HG03064 (cell line): ENCODE data around the gene FBN2.

Source experiments
- ATAC-seq: cut with Tn5 transposase; IDR thresholded peaks from one replicate; pipeline ENCODE4 v1.9.1; 2021; ENCODE audit warnings: low read depth; ENCODE audit not compliant: unreplicated experiment

The FBN2 gene

DNA sequence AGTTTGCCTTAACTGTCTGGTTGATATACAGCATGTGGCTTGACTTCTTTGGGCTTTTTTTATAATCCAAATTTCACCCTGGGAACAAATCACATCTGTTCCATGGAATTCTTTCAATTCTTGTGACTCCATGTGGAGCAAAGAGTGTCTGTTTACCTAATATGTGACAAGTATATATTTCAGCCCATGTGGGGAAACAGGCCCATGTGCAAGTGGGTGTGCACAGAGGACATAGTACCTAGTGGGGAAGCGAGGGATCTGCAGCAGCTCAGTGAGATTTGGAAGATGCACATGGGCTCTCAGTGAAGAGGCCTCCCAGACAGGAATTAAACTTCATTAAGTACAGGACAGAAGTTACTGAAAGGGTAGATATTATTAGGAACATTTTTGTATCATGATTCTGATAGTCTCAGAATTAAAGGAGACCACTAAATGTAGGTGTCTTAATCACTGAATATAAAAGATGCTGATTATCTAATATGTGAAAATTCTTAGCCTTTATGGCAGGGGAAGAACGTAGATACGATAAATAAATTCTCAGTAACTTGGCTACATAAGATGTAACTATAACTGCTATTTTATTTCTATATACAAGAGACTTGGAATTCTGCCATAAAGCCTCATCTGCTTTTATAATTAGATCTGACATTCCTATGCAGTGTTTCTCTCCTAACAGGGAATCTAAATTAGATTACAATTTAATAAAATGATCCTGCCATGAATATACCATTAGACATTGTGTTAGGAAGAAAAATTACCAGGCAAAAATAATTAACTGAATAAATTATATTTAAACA lies 273.3 kb downstream of the FBN2 start:
- ATAC-seq, result no peak

DNA sequence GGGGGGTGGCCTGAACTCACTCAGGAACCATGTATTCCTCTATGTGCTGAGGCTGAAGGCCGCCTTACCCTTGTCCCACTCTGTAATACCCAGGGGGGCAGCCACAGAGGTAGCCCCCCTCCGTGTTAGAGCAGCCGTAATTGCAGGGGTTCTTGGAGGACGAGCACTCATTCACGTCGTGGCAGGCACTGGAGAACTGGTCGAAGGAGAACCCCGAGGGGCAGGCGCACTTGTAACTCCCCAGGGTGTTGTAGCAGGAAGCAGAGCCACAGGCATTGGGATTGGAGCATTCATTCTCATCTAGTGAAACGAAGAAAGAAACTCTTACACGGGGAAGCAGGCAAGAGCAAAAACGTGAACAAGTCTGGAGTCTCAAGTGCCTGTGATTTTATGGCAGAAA lies 274.7 kb downstream of the FBN2 start:
- ATAC-seq, result no peak

DNA sequence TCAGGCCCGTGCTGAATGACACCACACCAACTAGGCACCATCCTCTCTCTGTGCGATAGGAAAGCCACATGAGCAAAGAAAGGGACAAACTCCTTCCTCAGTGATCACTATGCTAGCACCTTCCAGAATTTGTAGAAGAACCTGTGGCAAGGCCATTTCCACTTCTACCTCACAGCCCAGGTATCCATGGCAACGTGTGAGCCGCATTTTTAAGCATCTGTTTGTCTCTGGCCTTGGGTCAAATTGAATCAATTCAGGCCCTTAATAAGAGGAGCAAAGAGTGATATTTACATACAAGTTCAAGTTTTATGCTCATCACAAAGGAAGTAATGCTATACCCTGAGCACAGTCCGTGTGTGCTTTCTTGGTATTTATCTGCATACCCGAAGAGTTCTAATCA lies 275.1 kb downstream of the FBN2 start:
- ATAC-seq, result no peak

DNA sequence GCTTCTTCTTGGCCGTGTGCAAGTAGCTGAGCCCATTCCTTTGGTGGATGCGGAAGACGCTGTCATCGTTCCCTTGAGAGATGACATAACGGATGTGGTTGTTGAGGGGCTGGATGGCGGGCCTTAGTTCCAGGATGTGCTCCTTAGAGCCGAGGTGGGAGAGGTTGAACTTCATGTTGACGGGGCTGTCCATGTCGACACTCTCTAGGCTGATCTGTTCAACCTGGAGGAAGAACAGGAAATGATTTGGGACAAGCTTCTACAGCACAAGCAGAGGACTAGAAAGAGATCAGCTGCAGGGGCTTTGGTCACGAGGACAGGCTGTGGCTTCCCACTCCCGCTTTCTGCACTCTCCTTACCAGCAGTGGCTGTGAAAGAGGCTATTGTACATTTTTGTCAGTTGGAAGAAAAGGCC lies 278.4 kb downstream of the FBN2 start:
- ATAC-seq, result no peak

DNA sequence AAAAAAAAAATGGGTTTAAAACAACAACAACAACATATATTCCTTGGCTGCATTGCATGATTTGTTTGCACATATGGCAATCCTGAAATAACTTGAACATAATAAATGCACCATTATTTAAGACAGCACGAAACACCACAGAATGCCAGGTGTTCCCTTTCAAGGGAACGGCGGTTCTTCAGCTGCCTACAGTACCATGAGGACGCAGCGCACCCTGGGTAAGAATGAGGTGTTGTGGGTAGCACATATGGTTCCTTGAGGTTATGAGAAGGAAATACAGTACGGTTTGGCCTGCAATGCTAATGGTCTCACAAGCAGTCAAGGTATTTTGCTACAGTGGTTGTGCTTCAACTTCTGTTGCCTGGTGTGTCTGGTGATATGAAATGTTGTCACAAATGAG lies 279.7 kb downstream of the FBN2 start:
- ATAC-seq, result no peak

DNA sequence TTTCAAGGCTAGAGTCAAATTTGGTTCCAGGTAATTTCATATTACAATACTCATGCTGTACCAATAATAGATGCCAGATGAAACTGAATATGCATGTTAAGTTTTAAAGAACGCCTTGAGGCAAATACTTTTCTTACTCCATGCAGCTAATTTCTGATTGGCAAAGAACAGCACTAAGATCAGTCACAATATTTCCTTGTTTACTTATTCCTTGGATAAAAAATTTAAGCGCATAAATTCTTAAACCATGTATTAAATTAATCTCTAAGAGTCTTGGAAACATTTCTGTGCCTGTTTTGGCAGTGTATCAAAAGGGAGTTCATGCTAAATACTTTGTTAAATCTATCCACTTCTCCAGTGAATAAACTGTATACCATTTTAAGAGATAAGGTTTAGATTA lies 281.0 kb downstream of the FBN2 start:
- ATAC-seq, result no peak

DNA sequence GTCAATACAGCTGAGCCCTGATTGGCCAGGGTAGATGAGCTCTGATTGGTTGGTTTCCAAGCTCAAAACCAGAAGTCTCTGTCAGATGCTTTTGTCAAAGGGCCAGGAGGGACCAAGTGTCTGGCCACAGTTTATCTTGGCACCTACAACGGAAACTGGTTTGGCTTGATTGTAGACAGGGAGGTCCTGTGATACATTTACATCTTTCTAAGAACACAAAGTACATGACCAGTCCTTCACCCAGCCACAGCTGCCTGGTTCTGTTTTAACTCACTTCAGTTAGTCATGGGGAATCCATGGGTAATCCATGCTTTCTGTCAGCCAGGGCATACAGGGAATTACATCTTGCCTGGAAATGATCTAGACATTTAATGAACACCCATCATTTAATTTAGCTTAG lies 283.3 kb downstream of the FBN2 start:
- no peak for ATAC-seq

DNA sequence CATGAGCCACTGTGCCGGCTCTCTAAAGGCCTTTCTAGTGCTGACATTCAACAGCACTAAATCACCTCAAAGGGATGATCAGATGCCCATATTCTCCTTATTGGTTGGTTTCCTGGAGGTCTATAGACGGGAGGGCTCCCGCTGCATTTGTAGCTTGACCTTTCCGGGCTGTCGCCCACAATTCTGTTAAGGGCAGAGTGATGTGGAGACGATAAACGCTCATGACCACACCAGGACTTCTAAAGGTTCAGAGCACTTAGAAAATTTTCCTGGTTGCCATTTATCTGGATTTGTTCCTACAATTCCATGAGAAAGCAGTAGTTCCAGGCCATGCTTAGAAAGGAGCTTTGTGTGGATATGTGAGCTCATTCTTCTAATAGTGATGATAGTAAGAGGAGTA lies 284.2 kb downstream of the FBN2 start:
- ATAC-seq, result no peak

DNA sequence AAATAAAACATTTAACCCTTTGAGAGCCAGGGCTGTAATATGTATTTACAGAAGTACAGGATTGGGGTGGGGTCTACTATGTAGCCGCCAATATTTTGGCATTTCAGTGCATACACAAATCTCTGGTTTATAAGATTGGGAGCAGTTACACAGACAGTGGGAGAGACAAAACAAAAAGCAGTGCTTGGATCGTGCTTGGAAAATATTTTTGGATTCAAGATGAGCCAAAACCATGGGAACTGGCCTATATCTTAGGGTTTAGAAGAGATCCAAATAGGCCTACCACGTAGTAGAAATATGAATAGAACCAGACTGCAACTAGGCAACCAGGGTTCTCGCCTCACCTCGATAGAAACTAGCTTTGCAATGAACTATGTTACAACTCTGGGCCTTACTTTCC lies 284.9 kb downstream of the FBN2 start:
- no peak for ATAC-seq

DNA sequence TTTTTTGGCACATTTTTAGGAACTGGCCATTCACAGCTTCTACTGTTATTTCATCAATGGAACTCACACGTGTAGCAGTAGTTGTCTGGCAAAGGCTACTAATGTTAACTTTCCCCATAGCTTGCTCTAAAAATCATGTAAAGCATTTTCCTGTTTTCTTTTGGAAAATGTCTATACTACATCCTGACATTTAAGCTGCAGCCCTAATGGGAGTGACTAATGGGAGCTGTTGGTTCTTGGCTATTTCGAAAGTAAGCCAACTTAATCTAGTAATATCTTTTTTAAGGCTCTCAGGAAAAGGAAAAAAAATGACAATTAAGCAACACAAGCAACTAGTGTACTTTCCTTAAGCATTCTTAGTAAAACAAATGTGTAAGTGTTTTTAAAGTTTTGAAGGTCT lies 285.3 kb downstream of the FBN2 start:
- ATAC-seq, result no peak

DNA sequence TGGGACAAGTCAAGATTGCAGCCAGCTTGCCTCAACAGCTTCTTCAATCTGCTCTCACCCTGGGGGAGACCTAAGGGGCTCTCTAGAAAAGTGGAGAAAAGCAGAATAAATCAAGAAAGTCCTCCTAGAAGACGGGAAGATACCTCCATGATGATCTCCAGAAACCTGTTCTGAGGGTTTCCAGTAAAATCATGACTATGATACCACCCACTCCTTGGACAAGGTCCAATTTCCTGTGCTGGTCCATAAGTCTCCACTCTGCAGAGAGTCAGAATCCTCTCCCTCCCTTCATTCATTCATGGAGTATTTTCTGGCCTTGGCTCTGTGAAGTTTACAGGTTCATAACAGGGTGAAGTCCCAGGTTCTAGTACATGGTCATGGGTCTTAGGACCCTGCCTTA lies 285.8 kb downstream of the FBN2 start:
- ATAC-seq, result no peak

DNA sequence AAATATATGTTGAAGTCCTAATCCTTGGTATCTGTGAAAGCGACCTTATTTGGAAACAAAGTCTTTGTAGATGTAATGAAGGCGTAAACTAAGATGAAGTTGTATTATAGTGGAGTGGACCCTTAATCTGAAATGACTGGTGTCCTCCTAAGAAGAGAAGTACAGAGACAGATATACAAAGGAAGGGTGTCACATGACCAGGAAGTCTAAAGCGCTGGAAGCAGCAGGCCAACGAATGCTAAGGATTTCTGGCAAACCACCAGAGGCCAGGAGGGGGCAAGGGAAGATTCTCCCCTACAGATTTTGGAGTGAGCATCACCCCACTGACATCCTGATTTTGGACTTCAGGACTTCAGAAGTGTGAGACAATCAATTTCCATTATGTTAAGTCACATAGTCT lies 292.1 kb downstream of the FBN2 start:
- ATAC-seq, result no peak

DNA sequence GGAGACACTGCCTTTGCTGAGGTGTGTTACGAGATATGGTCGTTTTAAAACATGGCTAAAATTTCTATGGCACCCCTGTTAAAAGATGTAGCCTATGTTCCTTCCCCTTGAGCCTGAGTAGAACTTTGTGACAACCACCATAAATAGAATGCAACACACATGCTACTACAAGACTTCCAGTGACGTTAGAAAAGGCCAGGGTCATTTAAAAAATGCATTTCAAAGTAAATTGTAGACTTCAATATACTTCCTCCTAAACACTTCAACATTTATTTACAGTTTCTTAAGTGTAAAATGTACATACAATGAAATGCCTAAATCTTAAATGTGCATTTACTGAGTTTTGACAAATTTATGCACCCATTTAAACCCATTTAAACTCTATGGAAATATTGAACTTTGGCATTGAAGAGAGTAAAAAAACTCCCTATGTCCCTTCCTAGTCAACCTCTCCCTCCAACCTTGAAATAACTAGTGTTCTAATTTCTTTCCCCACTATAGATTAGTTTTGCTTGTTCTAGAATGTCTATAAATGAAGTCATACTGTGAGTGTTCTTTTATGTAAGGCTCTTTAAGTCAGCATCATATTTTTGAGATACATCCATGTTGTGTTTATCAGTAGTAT lies 294.0 kb downstream of the FBN2 start:
- ATAC-seq, result no peak

DNA sequence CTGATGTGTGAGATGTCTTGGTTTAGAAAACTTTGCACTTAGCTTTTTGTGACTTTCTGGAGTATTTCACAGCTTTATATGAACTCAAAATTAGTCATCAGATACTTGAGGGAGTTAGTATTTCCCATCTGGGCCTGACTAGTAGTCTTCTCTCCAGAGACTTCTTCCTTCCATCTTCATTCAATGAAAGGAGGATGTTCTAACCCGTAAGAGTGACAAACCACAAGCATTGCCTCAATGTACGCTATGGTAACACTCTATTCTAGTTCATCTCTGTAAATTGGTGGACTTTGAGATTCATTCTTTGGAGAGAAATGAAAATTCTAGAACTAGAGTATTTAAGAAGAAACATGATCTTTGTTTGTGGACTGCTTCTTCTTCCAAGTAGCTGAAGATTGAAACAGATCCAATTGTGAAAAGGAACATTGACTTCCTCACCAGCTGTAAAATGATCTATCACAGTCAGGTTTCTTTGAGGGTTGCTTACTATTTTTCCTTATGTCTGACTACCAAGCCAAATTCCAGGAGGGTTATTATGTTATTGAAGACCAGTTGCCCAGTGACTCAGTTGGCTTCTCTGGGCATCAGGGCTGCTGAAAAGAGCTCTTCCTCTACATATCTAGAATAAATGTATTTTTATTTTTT lies 296.9 kb downstream of the FBN2 start:
- ATAC-seq, result no peak

DNA sequence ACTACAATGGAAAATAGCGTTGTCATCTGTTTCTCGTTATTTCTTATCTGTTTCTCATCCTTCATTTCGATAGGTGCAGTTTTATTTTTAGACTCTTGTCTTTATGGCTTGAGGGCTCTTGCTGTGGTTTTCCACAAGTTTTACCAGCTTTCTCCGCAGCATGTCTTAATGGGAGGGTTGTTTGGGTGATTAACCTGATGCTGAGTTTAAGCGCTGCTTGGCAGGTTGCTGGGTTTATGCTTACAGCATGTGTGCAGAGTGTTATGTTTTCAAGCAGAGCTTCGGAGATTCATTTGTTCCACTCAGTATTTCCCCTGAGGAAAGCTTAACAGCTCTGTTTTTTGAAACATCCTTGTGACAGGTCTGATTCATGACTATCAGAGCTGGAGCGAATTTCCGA lies 300.5 kb downstream of the FBN2 start:
- ATAC-seq, result no peak

DNA sequence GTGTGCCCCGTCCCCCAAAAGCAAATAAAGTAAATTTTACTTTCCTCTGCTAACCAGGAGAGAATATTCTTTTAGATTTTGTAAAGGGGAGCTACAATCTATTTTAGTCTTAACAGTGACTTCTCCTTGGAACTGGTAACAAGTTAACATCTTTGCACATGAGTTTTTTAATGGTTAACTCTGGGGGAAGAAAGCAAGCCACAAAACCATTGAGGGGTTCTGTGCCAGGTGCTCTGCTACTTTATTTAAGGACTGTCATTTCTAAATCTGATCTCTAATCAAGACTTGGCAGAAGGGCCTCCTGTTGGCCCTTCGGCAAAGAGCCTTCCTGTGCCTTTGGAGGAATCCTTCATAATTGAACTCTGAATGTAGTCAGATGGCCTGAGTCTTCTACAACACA lies 301.0 kb downstream of the FBN2 start:
- no peak for ATAC-seq

DNA sequence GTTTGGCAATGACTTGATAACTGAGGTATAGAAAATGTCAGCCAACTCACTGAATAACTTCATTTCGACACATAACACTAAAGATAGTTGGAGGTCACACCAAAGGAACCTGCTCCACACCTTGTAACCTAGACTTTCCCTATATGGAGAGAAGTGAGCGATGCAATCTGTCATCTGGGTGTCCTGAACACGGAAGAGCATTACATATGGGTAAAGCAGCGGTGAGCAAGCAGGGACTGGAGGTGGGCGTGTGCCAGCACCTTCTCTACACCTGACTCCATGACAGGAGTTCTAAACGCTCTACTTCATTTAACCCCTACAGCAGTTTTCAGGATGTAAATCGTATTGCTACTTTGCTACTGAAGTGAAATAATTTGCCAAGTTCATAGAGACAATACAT lies 301.7 kb downstream of the FBN2 start:
- ATAC-seq, result no peak

DNA sequence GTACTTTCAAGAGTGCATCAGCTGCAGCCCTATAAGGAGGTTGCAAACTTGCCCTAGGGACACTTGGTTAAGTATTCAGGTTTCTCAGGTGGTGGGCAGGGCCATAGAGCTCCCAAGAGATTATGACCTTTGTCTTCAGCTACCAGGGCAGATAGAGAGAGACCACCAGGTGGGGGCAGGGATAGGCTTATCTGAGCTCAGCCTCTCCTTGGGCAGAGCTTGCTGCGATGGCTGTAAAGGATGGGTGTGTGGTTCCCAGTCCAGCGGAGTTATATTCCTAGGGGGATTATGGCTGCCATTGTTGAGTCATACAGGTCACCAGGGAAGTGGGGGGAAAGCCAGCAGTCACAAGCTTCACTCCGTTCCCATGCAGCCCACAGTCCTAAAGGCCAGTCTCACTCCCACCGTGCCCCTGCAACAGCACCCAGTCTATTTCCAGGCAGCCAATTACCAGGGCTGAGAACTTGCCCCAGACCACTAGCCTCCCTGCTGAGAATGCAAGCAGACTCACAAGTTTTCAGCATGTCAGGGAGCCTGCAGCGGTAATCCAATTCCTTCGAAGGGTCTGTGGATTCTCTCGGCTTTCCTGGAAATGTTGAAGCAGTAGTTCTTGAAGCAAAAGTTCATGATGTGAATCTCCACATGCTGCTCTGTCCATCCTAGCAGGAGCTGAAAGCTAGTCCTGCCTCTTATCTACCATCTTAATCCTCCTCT lies 303.0 kb downstream of the FBN2 start:
- ATAC-seq, result no peak

DNA sequence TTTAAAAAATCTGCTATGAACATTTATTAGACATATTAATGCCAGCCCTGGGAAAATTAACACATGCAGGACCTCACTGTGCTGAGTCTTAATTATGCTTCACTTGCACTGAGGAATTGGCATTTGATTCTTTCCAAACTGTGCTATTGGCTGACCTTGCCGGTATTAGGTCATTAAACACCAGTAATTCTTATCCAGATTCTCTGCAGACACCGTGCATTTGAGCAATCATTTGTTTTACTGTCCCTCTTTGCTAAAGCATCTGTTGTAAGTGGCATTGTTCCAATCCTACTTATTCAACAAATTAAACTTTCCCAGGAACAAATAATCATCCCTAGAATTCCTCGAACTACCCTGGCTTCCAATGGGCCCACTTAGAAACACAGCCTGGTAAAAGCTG lies 309.5 kb downstream of the FBN2 start:
- no peak for ATAC-seq

DNA sequence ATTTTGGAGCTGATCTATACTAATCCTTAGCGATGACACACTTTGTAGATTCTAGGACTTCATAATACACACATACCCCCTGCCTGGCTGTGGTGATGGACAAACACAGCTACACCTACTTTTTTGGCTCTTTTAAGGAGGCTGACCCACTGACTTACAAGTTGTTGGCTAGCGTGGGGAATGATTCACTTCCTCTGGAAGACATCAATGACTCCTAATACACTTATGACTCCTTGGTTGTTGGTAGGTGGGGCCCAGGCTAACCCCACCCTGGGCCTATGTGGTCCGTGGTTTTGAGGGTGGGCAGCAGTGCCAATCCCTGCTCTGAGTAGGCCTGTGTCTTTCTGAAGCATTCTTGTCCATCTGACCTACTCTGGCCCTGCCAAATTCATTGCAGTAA lies 310.0 kb downstream of the FBN2 start:
- no peak for ATAC-seq

DNA sequence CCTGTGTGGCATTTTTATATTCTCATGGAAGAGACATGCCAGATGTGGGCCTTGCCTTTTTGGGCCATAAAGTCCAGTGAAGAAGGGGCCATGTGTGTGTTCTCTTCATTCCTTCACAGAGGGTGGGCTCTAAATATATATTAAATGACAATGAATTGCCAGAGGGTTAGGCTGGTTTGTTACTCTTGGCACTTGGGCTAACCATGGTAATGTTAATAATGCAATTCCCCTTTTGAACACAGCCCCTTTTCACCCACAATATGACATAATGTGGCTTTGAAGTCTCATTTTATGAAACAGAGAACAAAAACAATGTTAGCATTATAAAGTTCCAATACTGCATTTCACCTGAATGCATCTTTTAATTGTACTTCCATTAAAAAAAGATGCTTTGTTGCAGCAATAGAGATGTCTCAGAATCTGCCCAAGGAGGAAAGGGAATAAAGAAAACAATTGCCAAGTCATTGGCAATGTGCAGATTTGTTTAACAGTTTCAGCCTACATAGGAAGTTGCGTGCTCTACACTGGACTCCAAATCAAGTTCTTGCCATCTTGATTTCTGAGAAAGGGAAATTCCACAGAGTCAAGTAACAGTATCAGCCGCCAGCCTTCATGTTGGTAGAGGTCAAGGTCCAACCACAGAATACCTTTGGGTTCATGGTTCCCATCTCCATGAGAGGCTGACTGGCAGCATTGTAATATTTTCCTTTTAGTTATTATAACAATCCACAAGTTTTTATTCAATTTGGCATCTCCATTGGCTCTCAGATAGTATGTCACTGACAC lies 312.6 kb downstream of the FBN2 start:
- no peak for ATAC-seq
